IMR-90 (cell line): ENCODE measurements around the gene CXCR6. TPM values are rescaled to one million over a fixed set of nuclear protein-coding genes. Genes with fewer than 3 reads are reported as not detected.

ENCODE experiments used
- ATAC-seq: fragments of 200-7000 bp; cut with Tn5 transposase; 2 replicates; pipeline ENCODE4 v1.9.1; 2020; ENCODE audit warnings: low read depth, mild to moderate bottlenecking, moderate library complexity
- BruUV-seq: library from RNA; stranded (reverse); fragments of 400-500 nt; replicated peaks from 2 replicates; lab custom pipeline; 2021; lab: Mats Ljungman, UMichigan
- CTCF ChIA-PET: fragments of 300-600 bp; formaldehyde crosslinking; extraction: SDS; loops from one replicate; lab custom pipeline; 2021; ENCODE audit warnings: antibody characterized with exemption; lab: Yijun Ruan, JAX
- POLR2A ChIA-PET: fragments of 300-600 bp; sonication (Branson Sonifier 250); formaldehyde crosslinking; loops from one replicate; lab custom pipeline; 2022; ENCODE audit warnings: antibody characterized with exemption; ENCODE audit not compliant: unreplicated experiment; lab: Charles Lee
- DNase-seq: peaks from one replicate; pipeline ENCODE4 v3.0.0; 2013
- H2AFZ ChIP-seq: replicated peaks from 2 replicates; pipeline ENCODE3; 2013; ENCODE audit warnings: low read length, mild to moderate bottlenecking; ENCODE audit not compliant: poor library complexity
- H2AK5ac ChIP-seq: 2 replicates; pipeline ENCODE4 v1.6.1; 2013; ENCODE audit warnings: low read depth, low read length, inconsistent platforms
- H2AK9ac ChIP-seq: replicated peaks from 2 replicates; pipeline ENCODE3; 2013; ENCODE audit warnings: mild to moderate bottlenecking, low read depth, low read length, moderate library complexity; ENCODE audit not compliant: poor library complexity
- H2BK120ac ChIP-seq: 2 replicates; pipeline ENCODE4 v1.6.1; 2013; ENCODE audit warnings: low read depth, low read length, inconsistent platforms
- H2BK15ac ChIP-seq: 3 replicates; pipeline ENCODE4 v1.6.1; 2013; ENCODE audit warnings: low read depth, low read length, inconsistent platforms
- H2BK20ac ChIP-seq: 2 replicates; pipeline ENCODE4 v1.6.1; 2013; ENCODE audit warnings: low read depth, mild to moderate bottlenecking, inconsistent platforms, low read length, moderate library complexity
- H2BK5ac ChIP-seq: 2 replicates; pipeline ENCODE4 v1.6.1; 2013; ENCODE audit warnings: mild to moderate bottlenecking, low read depth, low read length, inconsistent platforms; ENCODE audit not compliant: poor library complexity, severe bottlenecking
- H3K14ac ChIP-seq: replicated peaks from 2 replicates; pipeline ENCODE4 v1.6.1; 2013; ENCODE audit warnings: low read depth, low read length, inconsistent platforms
- H3K18ac ChIP-seq: 2 replicates; pipeline ENCODE4 v1.6.1; 2013; ENCODE audit warnings: low read depth, low read length, control low read depth
- H3K23ac ChIP-seq: 2 replicates; pipeline ENCODE4 v1.6.1; 2013; ENCODE audit warnings: low read depth, low read length, inconsistent platforms
- H3K27ac ChIP-seq: 2 replicates; pipeline ENCODE4 v1.5.1; 2013; ENCODE audit warnings: mild to moderate bottlenecking, control low read depth, low read length; ENCODE audit not compliant: insufficient read depth
- H3K27me3 ChIP-seq: 2 replicates; pipeline ENCODE4 v1.6.1; 2013; ENCODE audit warnings: low read length; ENCODE audit not compliant: control insufficient read depth, insufficient read depth
- H3K36me3 ChIP-seq: 2 replicates; pipeline ENCODE4 v1.6.1; 2013; ENCODE audit warnings: low read length, mixed read lengths; ENCODE audit not compliant: control insufficient read depth, insufficient read depth
- H3K4ac ChIP-seq: 2 replicates; pipeline ENCODE4 v1.6.1; 2013; ENCODE audit warnings: low read depth, low read length, inconsistent platforms
- H3K4me1 ChIP-seq: 2 replicates; pipeline ENCODE4 v1.6.1; 2013; ENCODE audit warnings: low read length, mixed read lengths; ENCODE audit not compliant: control insufficient read depth, insufficient read depth
- H3K4me2 ChIP-seq: 2 replicates; pipeline ENCODE4 v1.6.1; 2013; ENCODE audit warnings: low read depth, mild to moderate bottlenecking, control low read depth, low read length, moderate library complexity
- H3K4me3 ChIP-seq: 2 replicates; pipeline ENCODE4 v1.5.1; 2013; ENCODE audit warnings: low read depth, mild to moderate bottlenecking, control low read depth, low read length, moderate library complexity; ENCODE audit not compliant: insufficient read depth
- H3K56ac ChIP-seq: 2 replicates; pipeline ENCODE4 v1.6.1; 2013; ENCODE audit warnings: low read length, inconsistent platforms; ENCODE audit not compliant: insufficient read depth; ENCODE audit errors: extremely low read depth
- H3K79me1 ChIP-seq, 2 experiments: 2 replicates each; pipeline ENCODE4 v1.6.1; 2013; ENCODE audit warnings: low read length in 2 of 2, inconsistent platforms in 1 of 2, low read depth in 1 of 2
- H3K9ac ChIP-seq: 2 replicates; pipeline ENCODE4 v1.6.1; 2013; ENCODE audit warnings: low read depth, low read length, control low read depth
- H3K9me1 ChIP-seq: 2 replicates; pipeline ENCODE4 v1.6.1; 2013; ENCODE audit warnings: low read length, inconsistent platforms; ENCODE audit not compliant: insufficient read depth
- H3K9me3 ChIP-seq: 2 replicates; pipeline ENCODE4 v1.6.1; 2013; ENCODE audit warnings: low read length; ENCODE audit not compliant: control insufficient read depth, insufficient read depth
- H4K20me1 ChIP-seq: 2 replicates; pipeline ENCODE4 v1.6.1; 2013; ENCODE audit warnings: low read length, inconsistent platforms; ENCODE audit not compliant: insufficient read depth
- H4K5ac ChIP-seq: 2 replicates; pipeline ENCODE4 v1.6.1; 2013; ENCODE audit warnings: mild to moderate bottlenecking, low read depth, low read length, control low read depth
- H4K8ac ChIP-seq, 2 experiments: 2 replicates each; pipeline ENCODE4 v1.6.1; 2013; ENCODE audit warnings: low read depth in 2 of 2, low read length in 2 of 2, control low read depth in 1 of 2, inconsistent platforms in 1 of 2
- H4K91ac ChIP-seq: 2 replicates; pipeline ENCODE4 v1.6.1; 2013; ENCODE audit warnings: low read depth, low read length, inconsistent platforms; ENCODE audit not compliant: insufficient read depth
- CEBPB ChIP-seq: IDR thresholded peaks from 2 replicates; pipeline ENCODE4 v1.6.1; 2012; ENCODE audit warnings: low read depth, low read length, improper control_type of control experiment
- CHD1 ChIP-seq: IDR thresholded peaks from 2 replicates; pipeline ENCODE4 v1.6.1; 2012; ENCODE audit warnings: low read depth, low read length, improper control_type of control experiment
- CTCF ChIP-seq: conservative IDR thresholded peaks from 2 replicates; pipeline ENCODE4 v1.5.1; 2012; ENCODE audit warnings: mild to moderate bottlenecking, low read depth, low read length, improper control_type of control experiment
- MAFK ChIP-seq: IDR thresholded peaks from 2 replicates; pipeline ENCODE4 v1.6.1; 2012; ENCODE audit warnings: low read depth, low read length, improper control_type of control experiment
- MXI1 ChIP-seq: IDR thresholded peaks from 2 replicates; pipeline ENCODE4 v1.6.1; 2012; ENCODE audit warnings: low read depth, mild to moderate bottlenecking, low read length, moderate library complexity, borderline replicate concordance
- POLR2A ChIP-seq: IDR thresholded peaks from 2 replicates; pipeline ENCODE4 v1.6.1; 2012; ENCODE audit warnings: mild to moderate bottlenecking, low read depth, low read length
- RFX5 ChIP-seq: IDR thresholded peaks from 2 replicates; pipeline ENCODE4 v1.8.0; 2012; ENCODE audit warnings: low read depth, mild to moderate bottlenecking, low read length, moderate library complexity
- SMC3 ChIP-seq: fragments of 150-350 bp; IDR thresholded peaks from 2 replicates; pipeline ENCODE4 v1.6.1; 2016; ENCODE audit warnings: low read depth, mild to moderate bottlenecking, antibody characterized with exemption, low read length, moderate library complexity
- WGBS, 2 experiments: methylation state at CpG; one replicate each; pipeline versions ENCODE4 v1.1.5 to v1.1.7; 2013; ENCODE audit warnings: missing lambda C conversion rate in 2 of 2; ENCODE audit not compliant: insufficient read length in 1 of 2; ENCODE audit errors: extremely low coverage in 2 of 2; 5-methylcytosine and 5-hydroxymethylcytosine counted together
- dilution Hi-C: fragments of 300-500 bp; cut with HindIII; formaldehyde crosslinking; loops from one replicate; pipeline ENCODE4 v1.14.3; 2018; ENCODE audit warnings: low sequenced_read_pairs; ENCODE audit not compliant: unreplicated experiment
- in situ Hi-C: fragments of 300-500 bp; cut with MboI; formaldehyde crosslinking; loops from 3 replicates; pipeline ENCODE4 v1.14.3; 2019; ENCODE audit warnings: low sequenced_read_pairs, inconsistent platforms, mixed read lengths
- intact Hi-C: fragments of 100-400 bp; cut with micrococcal nuclease; formaldehyde crosslinking; loops from 2 replicates; pipeline ENCODE4 v1.10.0; 2022
- polyA plus RNA-seq, 3 experiments: library from polyadenylated mRNA; depleted of rRNA; stranded (reverse); fragments of >200 nt; gene quantifications; 2 replicates each; pipeline ENCODE4 v1.2.3, GENCODE V29; 2012; ENCODE audit warnings: low replicate concordance in 1 of 3
- total RNA-seq: library from RNA; depleted of rRNA; stranded (reverse); fragments of >200 nt; gene quantifications from 2 replicates; pipeline ENCODE4 v1.2.3, GENCODE V29; 2012
- TF ChIP-seq, protein P1 (sequence below): fragments of 150-350 bp; IDR thresholded peaks from 2 replicates; pipeline ENCODE4 v1.6.1; 2016; ENCODE audit warnings: low read depth, mild to moderate bottlenecking, low read length, moderate library complexity, borderline replicate concordance

Gene CXCR6
- total and polyA plus RNA-seq, 2 of the 4 experiments (the other 2 are of a cell fraction) = not detected

- no peak overlapping the region for H4K91ac ChIP-seq
- no peak for TF ChIP-seq POLR2A
- no peak for TF ChIP-seq CEBPB
- TF ChIP-seq MXI1 = no peak
- TF ChIP-seq CHD1 = no peak
- no peak for TF ChIP-seq SMC3
- TF ChIP-seq, protein P1, sequence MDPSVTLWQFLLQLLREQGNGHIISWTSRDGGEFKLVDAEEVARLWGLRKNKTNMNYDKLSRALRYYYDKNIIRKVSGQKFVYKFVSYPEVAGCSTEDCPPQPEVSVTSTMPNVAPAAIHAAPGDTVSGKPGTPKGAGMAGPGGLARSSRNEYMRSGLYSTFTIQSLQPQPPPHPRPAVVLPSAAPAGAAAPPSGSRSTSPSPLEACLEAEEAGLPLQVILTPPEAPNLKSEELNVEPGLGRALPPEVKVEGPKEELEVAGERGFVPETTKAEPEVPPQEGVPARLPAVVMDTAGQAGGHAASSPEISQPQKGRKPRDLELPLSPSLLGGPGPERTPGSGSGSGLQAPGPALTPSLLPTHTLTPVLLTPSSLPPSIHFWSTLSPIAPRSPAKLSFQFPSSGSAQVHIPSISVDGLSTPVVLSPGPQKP = no peak
- no peak for TF ChIP-seq MAFK
- no peak for TF ChIP-seq CTCF
- TF ChIP-seq RFX5 = no peak
- H3K4me2 ChIP-seq = no peak overlapping the region
- no peak overlapping the region for H2BK5ac ChIP-seq
- CTCF ChIA-PET = interaction anchor here (1.1 kb wide), 1 partner anchor 62 kb away, joined by 4 read pairs; no protein-coding TSS in a partner anchor
- H3K4me1 ChIP-seq = peaks cover 12% of the 10 kb centered on the region
- H3K27ac ChIP-seq = no peak overlapping the region
- H3K9me3 ChIP-seq = no peaks in the 10 kb centered on the region
- in situ Hi-C loops = no loop called here
- H4K8ac ChIP-seq = no peak overlapping the region
- no peaks in the 10 kb centered on the region for H3K36me3 ChIP-seq
- no peak overlapping the region for H2BK20ac ChIP-seq
- H2BK15ac ChIP-seq = no peak overlapping the region
- ATAC-seq = no peak
- POLR2A ChIA-PET = no interaction called here
- H3K27me3 ChIP-seq = peaks cover 10% of the 10 kb centered on the region
- H2AFZ ChIP-seq = no peak overlapping the region
- no peak overlapping the region for H2AK9ac ChIP-seq
- dilution Hi-C loops = no loop called here
- intact Hi-C loops = loop anchor here (5.0 kb wide), 1 partner anchor 47 kb away; no protein-coding TSS in a partner anchor
- H3K9me1 ChIP-seq = peaks cover 8% of the 10 kb centered on the region; the same call in 1 of the 2 replicates
- no peak overlapping the region for H3K14ac ChIP-seq
- H4K5ac ChIP-seq = no peak overlapping the region
- no peak overlapping the region for H3K56ac ChIP-seq
- no peak overlapping the region for H3K18ac ChIP-seq
- BruUV-seq = no TSS peak
- 100% methylated on average over 1 of the region's 6 CpGs; no CpG with 5 or more reads in 1 of the 2 experiments for WGBS, 2 experiments
- H3K4ac ChIP-seq = no peak overlapping the region
- H4K20me1 ChIP-seq = no peaks in the 10 kb centered on the region
- DNase-seq = no peak
- H2BK120ac ChIP-seq = no peak overlapping the region
- H2AK5ac ChIP-seq = no peak overlapping the region
- no peak overlapping the region for H3K9ac ChIP-seq
- no peaks in the 10 kb centered on the region for H3K79me1 ChIP-seq
- H3K4me3 ChIP-seq = no peak overlapping the region
- no peak overlapping the region for H3K23ac ChIP-seq
These were observed 49.2 kb upstream of the CXCR6 start for GRCh38 chr3:45894015-45894414.
